GM12872 (cell line): ENCODE data around the gene TP53RK.

Experiments
- CTCF ChIP-seq: IDR thresholded peaks from 3 replicates; pipeline ENCODE4 v1.5.1; 2011; ENCODE audit warnings: low read depth, mild to moderate bottlenecking, low read length, moderate library complexity; ENCODE audit not compliant: insufficient read depth

TP53RK gene

DNA sequence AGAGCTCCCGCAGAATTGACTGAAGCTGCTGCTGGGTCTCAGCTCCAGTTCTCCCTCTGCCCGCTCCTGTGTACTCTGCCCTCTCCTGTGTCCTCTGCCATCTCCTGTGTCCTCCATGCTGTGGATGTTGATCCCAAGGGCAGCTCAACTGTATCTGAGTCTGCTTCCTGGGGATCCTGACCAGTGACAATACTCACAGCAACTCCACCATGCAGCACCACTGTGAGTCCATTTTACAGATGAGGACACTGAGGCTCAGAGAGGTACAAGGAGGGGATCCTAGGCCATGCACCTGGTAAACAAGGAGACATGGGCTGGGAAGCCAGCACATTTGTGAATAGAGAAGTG, 8.6 kb downstream of the TP53RK start:
- no peak for TF ChIP-seq CTCF

DNA sequence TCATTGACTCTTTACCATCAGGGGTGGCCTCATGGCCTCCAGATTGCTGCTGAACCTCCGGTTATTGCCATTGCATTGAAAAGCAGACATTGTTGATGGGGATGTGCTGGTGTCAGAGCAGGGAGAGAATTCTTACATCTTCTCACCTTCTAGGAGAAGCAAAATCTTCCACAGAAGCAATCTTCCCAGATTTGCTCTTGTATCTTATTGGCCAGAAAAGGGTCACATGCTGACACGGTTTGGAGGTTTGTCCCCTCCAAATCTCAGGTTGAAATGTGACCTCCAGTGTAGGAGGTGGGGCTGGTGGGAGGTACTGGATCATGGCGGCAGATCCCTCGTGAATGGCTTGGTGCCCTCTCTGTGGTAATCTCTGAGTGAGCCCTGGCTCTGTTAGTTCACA, 10.7 kb downstream of the TP53RK start:
- TF ChIP-seq CTCF = no peak

- TF ChIP-seq CTCF = no peak
Observed at GRCh38 chr20:46677608-46678007, 11.6 kb downstream of the TP53RK start.

DNA sequence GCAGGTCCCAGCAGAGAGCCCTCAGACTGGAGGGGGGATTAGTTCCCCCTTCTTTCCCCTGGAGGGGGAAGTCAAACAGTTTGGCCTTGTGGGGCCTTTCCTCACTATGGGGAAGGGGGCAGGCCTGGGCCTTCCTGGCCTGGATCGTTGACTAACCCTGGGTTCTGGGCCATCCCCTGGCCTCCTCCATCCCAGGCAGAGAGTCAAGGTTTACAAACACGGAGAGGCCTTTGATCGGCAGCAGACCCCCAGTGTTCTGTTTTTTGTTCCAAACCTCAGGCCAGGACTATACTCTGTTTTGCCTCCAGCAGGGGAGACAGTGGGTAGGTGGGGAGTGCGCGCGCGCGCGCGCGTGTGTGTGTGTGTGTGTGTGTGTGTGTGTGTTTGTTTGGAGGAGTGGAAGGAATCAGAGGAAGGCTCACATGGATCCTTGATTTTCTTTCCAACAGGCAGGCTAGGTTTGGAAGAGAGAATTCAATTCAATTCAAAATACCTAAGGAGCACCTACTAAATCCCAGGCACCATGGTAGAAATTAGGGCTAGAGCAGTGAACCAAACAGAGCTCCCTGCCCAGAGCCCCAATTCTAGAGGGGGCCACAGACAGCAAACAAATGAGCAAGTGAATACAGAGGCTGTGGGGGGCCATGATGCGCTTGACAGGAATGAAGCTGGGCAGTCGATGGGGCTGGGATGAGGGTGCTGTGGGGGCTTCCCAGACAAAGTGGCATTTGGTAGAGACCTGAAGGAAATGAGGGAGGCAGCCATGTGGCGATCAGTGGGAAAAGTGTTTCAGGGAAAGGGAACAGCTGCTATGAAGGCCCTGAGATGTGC, 14.8 kb downstream of the TP53RK start:
- no peak for TF ChIP-seq CTCF

DNA sequence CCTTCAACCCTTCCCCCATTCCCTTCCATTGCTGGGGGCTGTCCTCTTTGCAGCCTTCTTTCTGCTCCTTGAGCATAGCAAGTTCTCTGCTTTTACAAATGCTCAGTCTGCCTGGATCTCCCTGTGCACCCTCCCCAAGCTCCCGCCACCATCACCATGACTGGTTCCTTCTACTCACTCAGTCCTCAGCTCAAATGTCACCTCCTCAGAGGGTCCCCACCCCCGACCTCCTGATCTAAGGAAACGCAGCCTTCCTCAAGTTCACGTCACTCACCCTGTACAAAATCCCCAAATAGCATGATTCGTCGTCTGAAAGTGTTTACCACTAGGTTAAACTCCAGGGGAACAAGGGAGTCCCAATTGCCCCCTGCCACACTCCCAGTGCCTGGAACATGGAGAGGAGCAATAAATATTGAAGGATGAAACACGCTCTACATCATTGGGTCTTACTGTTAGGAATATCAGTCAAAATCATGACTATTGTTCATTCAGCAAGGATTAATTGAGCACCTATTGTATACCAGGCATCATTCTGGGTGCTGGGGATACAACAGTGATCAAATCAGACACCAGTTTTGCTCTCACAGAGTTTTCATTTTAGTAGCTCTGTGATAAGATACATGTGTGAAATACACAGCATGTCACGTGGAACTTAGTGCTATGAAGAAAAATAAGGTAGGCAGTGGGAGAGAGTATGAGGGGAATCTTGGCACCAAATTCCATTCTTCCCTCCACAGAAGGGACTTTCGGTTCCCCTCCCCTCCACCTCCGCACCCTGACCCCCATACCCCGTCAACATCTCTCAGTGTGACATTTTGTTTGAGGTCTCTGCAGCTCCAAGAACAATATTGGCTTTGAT, 15.6 kb downstream of the TP53RK start:
- TF ChIP-seq CTCF = no peak

GRCh38 chr20:46672543-46673148, 16.6 kb downstream of the TP53RK start:
- no peak for TF ChIP-seq CTCF

DNA sequence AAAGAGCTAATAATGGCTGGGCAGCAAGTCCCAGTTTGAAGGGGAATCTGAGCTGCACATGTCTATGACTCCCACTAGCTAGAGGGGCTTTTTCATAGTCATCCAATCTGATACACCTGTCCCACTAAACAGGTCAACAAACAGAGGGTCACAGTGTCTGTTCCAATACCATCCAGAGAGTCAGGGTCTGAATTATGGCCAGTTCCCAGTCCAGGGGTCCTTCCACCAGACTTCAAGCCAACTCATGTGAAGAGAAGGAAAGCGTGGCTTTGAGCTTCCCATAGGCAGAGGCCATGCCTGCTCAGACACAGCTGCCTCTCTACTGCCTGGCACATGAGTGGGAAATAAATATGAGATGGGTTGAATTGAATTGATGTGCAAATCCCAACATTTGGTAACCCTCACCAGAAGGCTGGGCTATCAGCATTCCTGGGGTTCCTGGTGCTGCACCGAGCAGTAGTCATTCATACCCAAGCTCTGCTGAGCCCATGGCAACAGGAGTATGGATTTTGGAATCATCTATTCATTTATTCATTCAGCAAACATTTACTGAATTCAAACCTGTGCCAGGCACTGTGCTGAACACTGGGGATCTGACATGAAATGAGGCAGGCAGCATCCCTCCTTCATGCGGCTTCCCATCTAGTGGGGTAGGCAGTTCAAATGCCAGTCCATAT, 17.2 kb downstream of the TP53RK start:
- no peak for TF ChIP-seq CTCF
